ENCODE results near the gene PPP2CA. TPM values are rescaled to one million over a fixed set of nuclear protein-coding genes. Genes with fewer than 3 reads are reported as not detected.

The PPP2CA gene
- total RNA-seq, 1 experiment from 2014 or later: 178 TPM

DNA sequence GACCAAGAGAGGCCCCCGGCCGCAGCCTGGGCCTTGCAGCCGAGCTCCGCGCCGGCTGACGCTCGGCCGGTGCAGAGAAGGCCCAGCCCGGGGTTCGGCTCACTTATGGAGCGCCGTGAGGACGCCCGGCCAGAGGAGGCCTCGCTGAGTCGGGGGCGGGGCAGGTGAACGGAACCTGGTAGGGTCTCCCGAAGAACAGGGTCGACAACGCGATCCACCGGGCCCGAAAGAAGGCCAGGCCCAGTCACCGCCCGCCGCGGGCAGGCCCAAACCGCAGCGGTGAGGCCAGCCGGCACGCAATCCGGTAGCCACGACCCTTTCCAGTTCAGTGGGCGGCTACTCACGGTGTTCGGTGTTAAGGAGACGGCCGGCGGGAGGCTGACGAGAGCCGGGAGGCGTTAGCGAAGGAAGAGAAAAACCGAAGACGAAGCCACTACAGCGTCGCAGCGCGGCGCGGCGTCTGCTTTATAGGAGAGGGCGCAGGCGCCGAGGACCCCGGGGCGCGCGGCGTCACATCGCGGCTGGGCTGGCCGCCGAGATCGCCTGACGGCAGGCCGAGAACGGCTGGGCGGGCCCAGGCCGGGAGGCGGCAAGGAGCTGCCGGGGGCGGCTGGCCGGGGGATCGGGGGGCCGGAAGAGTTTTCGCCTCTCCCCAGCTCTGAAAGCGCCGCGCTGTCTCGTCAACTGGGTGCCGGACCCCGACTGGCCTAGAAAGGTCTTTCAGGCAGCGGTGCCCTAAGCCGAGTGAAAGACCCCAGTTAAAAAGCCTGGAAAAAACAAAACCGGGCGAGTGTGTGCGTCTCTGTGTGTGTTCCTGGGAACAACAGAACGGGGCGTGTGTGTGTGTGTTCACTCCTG lies 49.1 kb downstream of the PPP2CA start, which contains the start of gene SKP1 (continued):
- TF ChIP-seq ZBTB43 (CRISPR knock-in tag; IDR thresholded peaks at IDR 0.05) (peak; percentile 74), ETV6 (CRISPR knock-in tag; IDR thresholded peaks at IDR 0.05) (peak; percentile 82), ZNF317 (CRISPR knock-in tag; IDR thresholded peaks at IDR 0.05; ENCODE audit: borderline replicate concordance, low read depth) (peak; percentile 38; the same call in 1 of the 2 replicates), NR1H2 (CRISPR knock-in tag; IDR thresholded peaks at IDR 0.05) (no peak), JUN (CRISPR knock-in tag; IDR thresholded peaks at IDR 0.05) (peak; percentile 73; the same call in 1 of the 2 replicates), ELF4 (CRISPR knock-in tag; IDR thresholded peaks at IDR 0.05; ENCODE audit: low read depth) (no peak), ZNF219 (CRISPR knock-in tag; IDR thresholded peaks at IDR 0.05; ENCODE audit: borderline replicate concordance) (peak; percentile 85; the same call in 1 of the 2 replicates), MXD4 (CRISPR knock-in tag; IDR thresholded peaks at IDR 0.05; ENCODE audit: borderline replicate concordance) (no peak), ZNF423 (CRISPR knock-in tag; IDR thresholded peaks at IDR 0.05) (no peak)
- TF ChIP-seq, protein P1, sequence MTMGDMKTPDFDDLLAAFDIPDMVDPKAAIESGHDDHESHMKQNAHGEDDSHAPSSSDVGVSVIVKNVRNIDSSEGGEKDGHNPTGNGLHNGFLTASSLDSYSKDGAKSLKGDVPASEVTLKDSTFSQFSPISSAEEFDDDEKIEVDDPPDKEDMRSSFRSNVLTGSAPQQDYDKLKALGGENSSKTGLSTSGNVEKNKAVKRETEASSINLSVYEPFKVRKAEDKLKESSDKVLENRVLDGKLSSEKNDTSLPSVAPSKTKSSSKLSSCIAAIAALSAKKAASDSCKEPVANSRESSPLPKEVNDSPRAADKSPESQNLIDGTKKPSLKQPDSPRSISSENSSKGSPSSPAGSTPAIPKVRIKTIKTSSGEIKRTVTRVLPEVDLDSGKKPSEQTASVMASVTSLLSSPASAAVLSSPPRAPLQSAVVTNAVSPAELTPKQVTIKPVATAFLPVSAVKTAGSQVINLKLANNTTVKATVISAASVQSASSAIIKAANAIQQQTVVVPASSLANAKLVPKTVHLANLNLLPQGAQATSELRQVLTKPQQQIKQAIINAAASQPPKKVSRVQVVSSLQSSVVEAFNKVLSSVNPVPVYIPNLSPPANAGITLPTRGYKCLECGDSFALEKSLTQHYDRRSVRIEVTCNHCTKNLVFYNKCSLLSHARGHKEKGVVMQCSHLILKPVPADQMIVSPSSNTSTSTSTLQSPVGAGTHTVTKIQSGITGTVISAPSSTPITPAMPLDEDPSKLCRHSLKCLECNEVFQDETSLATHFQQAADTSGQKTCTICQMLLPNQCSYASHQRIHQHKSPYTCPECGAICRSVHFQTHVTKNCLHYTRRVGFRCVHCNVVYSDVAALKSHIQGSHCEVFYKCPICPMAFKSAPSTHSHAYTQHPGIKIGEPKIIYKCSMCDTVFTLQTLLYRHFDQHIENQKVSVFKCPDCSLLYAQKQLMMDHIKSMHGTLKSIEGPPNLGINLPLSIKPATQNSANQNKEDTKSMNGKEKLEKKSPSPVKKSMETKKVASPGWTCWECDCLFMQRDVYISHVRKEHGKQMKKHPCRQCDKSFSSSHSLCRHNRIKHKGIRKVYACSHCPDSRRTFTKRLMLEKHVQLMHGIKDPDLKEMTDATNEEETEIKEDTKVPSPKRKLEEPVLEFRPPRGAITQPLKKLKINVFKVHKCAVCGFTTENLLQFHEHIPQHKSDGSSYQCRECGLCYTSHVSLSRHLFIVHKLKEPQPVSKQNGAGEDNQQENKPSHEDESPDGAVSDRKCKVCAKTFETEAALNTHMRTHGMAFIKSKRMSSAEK (CRISPR knock-in tag; IDR thresholded peaks at IDR 0.05; ENCODE audit: borderline replicate concordance): no peak
- TF ChIP-seq, protein P2, sequence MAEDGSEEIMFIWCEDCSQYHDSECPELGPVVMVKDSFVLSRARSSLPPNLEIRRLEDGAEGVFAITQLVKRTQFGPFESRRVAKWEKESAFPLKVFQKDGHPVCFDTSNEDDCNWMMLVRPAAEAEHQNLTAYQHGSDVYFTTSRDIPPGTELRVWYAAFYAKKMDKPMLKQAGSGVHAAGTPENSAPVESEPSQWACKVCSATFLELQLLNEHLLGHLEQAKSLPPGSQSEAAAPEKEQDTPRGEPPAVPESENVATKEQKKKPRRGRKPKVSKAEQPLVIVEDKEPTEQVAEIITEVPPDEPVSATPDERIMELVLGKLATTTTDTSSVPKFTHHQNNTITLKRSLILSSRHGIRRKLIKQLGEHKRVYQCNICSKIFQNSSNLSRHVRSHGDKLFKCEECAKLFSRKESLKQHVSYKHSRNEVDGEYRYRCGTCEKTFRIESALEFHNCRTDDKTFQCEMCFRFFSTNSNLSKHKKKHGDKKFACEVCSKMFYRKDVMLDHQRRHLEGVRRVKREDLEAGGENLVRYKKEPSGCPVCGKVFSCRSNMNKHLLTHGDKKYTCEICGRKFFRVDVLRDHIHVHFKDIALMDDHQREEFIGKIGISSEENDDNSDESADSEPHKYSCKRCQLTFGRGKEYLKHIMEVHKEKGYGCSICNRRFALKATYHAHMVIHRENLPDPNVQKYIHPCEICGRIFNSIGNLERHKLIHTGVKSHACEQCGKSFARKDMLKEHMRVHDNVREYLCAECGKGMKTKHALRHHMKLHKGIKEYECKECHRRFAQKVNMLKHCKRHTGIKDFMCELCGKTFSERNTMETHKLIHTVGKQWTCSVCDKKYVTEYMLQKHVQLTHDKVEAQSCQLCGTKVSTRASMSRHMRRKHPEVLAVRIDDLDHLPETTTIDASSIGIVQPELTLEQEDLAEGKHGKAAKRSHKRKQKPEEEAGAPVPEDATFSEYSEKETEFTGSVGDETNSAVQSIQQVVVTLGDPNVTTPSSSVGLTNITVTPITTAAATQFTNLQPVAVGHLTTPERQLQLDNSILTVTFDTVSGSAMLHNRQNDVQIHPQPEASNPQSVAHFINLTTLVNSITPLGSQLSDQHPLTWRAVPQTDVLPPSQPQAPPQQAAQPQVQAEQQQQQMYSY (CRISPR knock-in tag; IDR thresholded peaks at IDR 0.05): no peak

DNA sequence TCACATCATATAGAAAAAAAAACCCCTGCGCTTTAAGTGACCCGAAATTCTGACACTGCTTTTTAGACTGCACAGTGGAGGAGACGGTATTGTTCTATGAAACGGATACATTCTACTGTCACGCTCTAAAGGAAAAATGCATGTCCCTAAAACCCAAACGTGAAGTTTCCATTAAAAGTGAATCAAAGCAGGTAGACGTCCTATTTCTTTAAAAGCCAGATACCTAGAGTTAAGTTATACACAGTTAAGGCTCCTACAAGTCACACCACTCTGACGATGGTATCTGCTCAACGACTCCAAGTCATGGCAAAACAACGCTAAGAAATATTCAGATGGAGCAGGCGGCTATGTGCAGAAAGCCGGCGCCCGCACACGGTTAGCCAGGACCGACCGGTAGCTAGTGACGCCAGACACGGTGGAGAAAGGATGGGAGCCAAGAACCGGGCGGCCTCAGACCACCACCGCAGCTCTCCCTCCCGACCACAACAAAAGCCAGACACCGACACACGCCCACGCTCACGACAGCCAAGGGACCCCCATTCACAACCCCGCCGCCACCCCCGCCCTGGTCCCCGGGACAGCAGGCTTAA lies 49.9 kb downstream of the PPP2CA start:
- CTCF ChIA-PET: interaction anchor here (0.9 to 1.2 kb wide), 3 partner anchors 36 to 137 kb away, joined by 3 to 4 read pairs (median 3); no protein-coding TSS in a partner anchor
- peak; percentile 9 for ATAC-seq
- Mint-ChIP-seq H3K27ac (peak overlapping the region; percentile 94), H3K9me3 (no peaks in the 10 kb centered on the region), H3K4me1 (peaks cover 15% of the 10 kb centered on the region), H3K36me3 (peaks cover 26% of the 10 kb centered on the region), H3K27me3 (ENCODE audit: low read depth) (no peaks in the 10 kb centered on the region), H3K4me3 (peak overlapping the region; percentile 93)
- no peak for DNase-seq (ENCODE audit: low spot score)
- POLR2A ChIA-PET: interaction anchor here (0.5 to 2.7 kb wide), 9 partner anchors 12 to 582 kb away, joined by 3 to 26 read pairs (median 3); partner anchors contain the start of genes DDX46 and PPP2CA
- TF ChIP-seq TEAD1 (CRISPR knock-in tag; IDR thresholded peaks at IDR 0.05) (no peak), FOXJ3 (CRISPR knock-in tag; IDR thresholded peaks at IDR 0.05; ENCODE audit: borderline replicate concordance) (no peak), MYBL2 (CRISPR knock-in tag; IDR thresholded peaks at IDR 0.05) (no peak), FOXP1 (CRISPR knock-in tag; IDR thresholded peaks at IDR 0.05; ENCODE audit: borderline replicate concordance) (no peak), RORB (CRISPR knock-in tag; IDR thresholded peaks at IDR 0.05) (no peak), ZNF423 (CRISPR knock-in tag; IDR thresholded peaks at IDR 0.05) (no peak), SMAD3 (CRISPR knock-in tag; IDR thresholded peaks at IDR 0.05; ENCODE audit: borderline replicate concordance) (no peak), TEAD4 (CRISPR knock-in tag; IDR thresholded peaks at IDR 0.05) (no peak), ELF4 (CRISPR knock-in tag; IDR thresholded peaks at IDR 0.05; ENCODE audit: low read depth) (no peak), ZBTB43 (CRISPR knock-in tag; IDR thresholded peaks at IDR 0.05) (no peak), SP1 (CRISPR knock-in tag; conservative IDR thresholded peaks at IDR 0.05) (no peak), USF2 (CRISPR knock-in tag; IDR thresholded peaks at IDR 0.05) (no peak), CREB1 (CRISPR knock-in tag; IDR thresholded peaks at IDR 0.05) (no peak)
- TF ChIP-seq, protein P3, sequence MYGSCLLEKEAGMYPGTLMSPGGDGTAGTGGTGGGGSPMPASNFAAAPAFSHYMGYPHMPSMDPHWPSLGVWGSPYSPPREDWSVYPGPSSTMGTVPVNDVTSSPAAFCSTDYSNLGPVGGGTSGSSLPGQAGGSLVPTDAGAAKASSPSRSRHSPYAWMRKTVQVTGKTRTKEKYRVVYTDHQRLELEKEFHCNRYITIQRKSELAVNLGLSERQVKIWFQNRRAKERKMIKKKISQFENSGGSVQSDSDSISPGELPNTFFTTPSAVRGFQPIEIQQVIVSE (CRISPR knock-in tag; IDR thresholded peaks at IDR 0.05; ENCODE audit: borderline replicate concordance): no peak

All from WTC11 (cell line).